SK-N-SH treated with all-trans-retinoic acid at 6 μM for 48 hours (cell line): ENCODE results near the gene WHRN.

ENCODE experiments used
- ATAC-seq: fragments of 200-7000 bp; cut with Tn5 transposase; 3 replicates; pipeline ENCODE4 v1.9.1; 2020; ENCODE audit warnings: mild to moderate bottlenecking, moderate library complexity
- ARNTL ChIP-seq: fragments of 450-650 bp; formaldehyde crosslinking; IDR thresholded peaks from 2 replicates; pipeline ENCODE4 v1.5.0; 2020; ENCODE audit warnings: low read depth, mild to moderate bottlenecking, moderate library complexity, borderline replicate concordance
- BACH2 ChIP-seq: fragments of 250-450 bp; sonication (Bioruptor Pico); IDR thresholded peaks from 2 replicates; pipeline ENCODE4 v1.9.0; 2021; ENCODE audit warnings: mild to moderate bottlenecking, borderline replicate concordance
- CSRNP3 ChIP-seq: fragments of 250-450 bp; sonication (Bioruptor Pico); IDR thresholded peaks from 2 replicates; pipeline ENCODE4 v1.5.1; 2021; ENCODE audit warnings: mild to moderate bottlenecking, moderate library complexity
- GLIS3 ChIP-seq: fragments of 250-450 bp; sonication (Bioruptor Pico); IDR thresholded peaks from 2 replicates; pipeline ENCODE4 v1.5.0; 2020; ENCODE audit warnings: mild to moderate bottlenecking, moderate library complexity
- ISL1 ChIP-seq: fragments of 250-450 bp; sonication (Bioruptor Pico); IDR thresholded peaks from 2 replicates; pipeline ENCODE4 v2.1.2; 2022; ENCODE audit warnings: mild to moderate bottlenecking, moderate library complexity
- OSR1 ChIP-seq: fragments of 250-450 bp; sonication (Bioruptor Pico); IDR thresholded peaks from 2 replicates; pipeline ENCODE4 v1.8.0; 2022; ENCODE audit warnings: moderate library complexity, mild to moderate bottlenecking, inconsistent platforms
- PATZ1 ChIP-seq: fragments of 250-450 bp; sonication (Bioruptor Pico); IDR thresholded peaks from 2 replicates; pipeline ENCODE4 v1.8.0; 2020; ENCODE audit warnings: mild to moderate bottlenecking, moderate library complexity, borderline replicate concordance
- POU6F1 ChIP-seq: fragments of 250-450 bp; sonication (Bioruptor Pico); IDR thresholded peaks from 2 replicates; pipeline ENCODE4 v1.8.0; 2021; ENCODE audit warnings: low read depth, mild to moderate bottlenecking, moderate library complexity, borderline replicate concordance
- PPARA ChIP-seq: fragments of 250-450 bp; sonication (Bioruptor Pico); IDR thresholded peaks from 2 replicates; pipeline ENCODE4 v1.5.0; 2020; ENCODE audit warnings: mild to moderate bottlenecking, borderline replicate concordance
- RARB ChIP-seq: fragments of 250-450 bp; sonication (Bioruptor Pico); IDR thresholded peaks from 2 replicates; pipeline ENCODE4 v1.8.0; 2021; ENCODE audit warnings: mild to moderate bottlenecking, moderate library complexity
- SNAI2 ChIP-seq: fragments of 250-450 bp; sonication (Bioruptor Pico); IDR thresholded peaks from 2 replicates; pipeline ENCODE4 v1.5.0; 2020; ENCODE audit warnings: mild to moderate bottlenecking, moderate library complexity
- TCF4 ChIP-seq: fragments of 250-450 bp; sonication (Bioruptor Pico); IDR thresholded peaks from 2 replicates; pipeline ENCODE4 v1.8.0; 2021; ENCODE audit warnings: mild to moderate bottlenecking, moderate library complexity, borderline replicate concordance
- TSHZ2 ChIP-seq: fragments of 250-450 bp; sonication (Bioruptor Pico); IDR thresholded peaks from 2 replicates; pipeline ENCODE4 v1.5.0; 2020; ENCODE audit warnings: mild to moderate bottlenecking, moderate library complexity
- ZC3H10 ChIP-seq: fragments of 250-450 bp; sonication (Bioruptor Pico); IDR thresholded peaks from 2 replicates; pipeline ENCODE4 v1.5.1; 2021; ENCODE audit warnings: mild to moderate bottlenecking, moderate library complexity
- ZFP3 ChIP-seq: fragments of 250-450 bp; sonication (Bioruptor Pico); IDR thresholded peaks from 2 replicates; pipeline ENCODE4 v1.5.0; 2020; ENCODE audit warnings: mild to moderate bottlenecking, moderate library complexity
- ZFP30 ChIP-seq: fragments of 450-650 bp; formaldehyde crosslinking; IDR thresholded peaks from 2 replicates; pipeline ENCODE4 v1.5.0; 2022; ENCODE audit warnings: mild to moderate bottlenecking, moderate library complexity
- ZNF565 ChIP-seq: fragments of 450-650 bp; formaldehyde crosslinking; conservative IDR thresholded peaks from 2 replicates; pipeline ENCODE4 v1.5.0; 2020; ENCODE audit warnings: low read depth, mild to moderate bottlenecking, moderate library complexity
- ZNF70 ChIP-seq: fragments of 450-650 bp; formaldehyde crosslinking; IDR thresholded peaks from 2 replicates; pipeline ENCODE4 v1.5.0; 2020; ENCODE audit warnings: mild to moderate bottlenecking, moderate library complexity

The WHRN gene

GRCh38 chr9:114430457-114430856 lies 74.8 kb downstream of the WHRN start:
- TF ChIP-seq CSRNP3 (CRISPR knock-in tag) (no peak), ISL1 (CRISPR knock-in tag) (no peak), PPARA (CRISPR knock-in tag) (no peak), ZNF565 (CRISPR knock-in tag) (no peak), TSHZ2 (CRISPR knock-in tag) (no peak), BACH2 (CRISPR knock-in tag) (no peak), ZFP30 (CRISPR knock-in tag) (no peak), RARB (CRISPR knock-in tag) (no peak), SNAI2 (no peak)
- TF ChIP-seq, all 23 proteins: peak for 0
- no peak for ATAC-seq

- no peak for TF ChIP-seq OSR1
- no peak for TF ChIP-seq CSRNP3 (CRISPR knock-in tag)
- no peak for TF ChIP-seq ARNTL
- no peak for TF ChIP-seq BACH2 (CRISPR knock-in tag)
- TF ChIP-seq ZNF70 (CRISPR knock-in tag): no peak
- no peak for TF ChIP-seq RARB (CRISPR knock-in tag)
- no peak for TF ChIP-seq ZFP3
- TF ChIP-seq ZNF565 (CRISPR knock-in tag): no peak
- no peak for TF ChIP-seq PATZ1 (CRISPR knock-in tag)
- TF ChIP-seq TSHZ2 (CRISPR knock-in tag): no peak
- TF ChIP-seq TCF4 (CRISPR knock-in tag): no peak
- TF ChIP-seq POU6F1 (CRISPR knock-in tag): no peak
- TF ChIP-seq SNAI2: no peak
- no peak for TF ChIP-seq GLIS3 (CRISPR knock-in tag)
- no peak for ATAC-seq
Observed at GRCh38 chr9:114429488-114429887, 75.8 kb downstream of the WHRN start.

- no peak for TF ChIP-seq ZFP30 (CRISPR knock-in tag)
- TF ChIP-seq OSR1: no peak
- no peak for TF ChIP-seq ZC3H10
- TF ChIP-seq ZNF70 (CRISPR knock-in tag): no peak
- TF ChIP-seq CSRNP3 (CRISPR knock-in tag): no peak
Observed at GRCh38 chr9:114428466-114428865, 76.8 kb downstream of the WHRN start.

More at GRCh38 chr9:114428466-114428865, 76.8 kb downstream of the WHRN start:
- ATAC-seq: no peak
